Loucy (cell line): ENCODE results near the gene CD300LD.

ENCODE experiments used
- H2AFZ ChIP-seq: fragments of 200-600 bp; sonication (generic); 2 replicates; pipeline ENCODE4 v1.6.0; 2016; ENCODE audit warnings: antibody characterized with exemption, mild to moderate bottlenecking, low read length, moderate library complexity
- H3F3A ChIP-seq: fragments of 200-600 bp; 2 replicates; pipeline ENCODE4 v1.6.0; 2016; ENCODE audit warnings: antibody characterized with exemption, low read depth, mild to moderate bottlenecking
- H3K27me3 ChIP-seq: fragments of 200-600 bp; sonication (generic); 2 replicates; pipeline ENCODE4 v1.6.1; 2014; ENCODE audit warnings: low read length, mild to moderate bottlenecking; ENCODE audit not compliant: insufficient read depth, poor library complexity, severe bottlenecking
- H3K36me3 ChIP-seq: fragments of 200-600 bp; sonication (generic); 2 replicates; pipeline ENCODE4 v1.6.1; 2016; ENCODE audit warnings: low read length; ENCODE audit not compliant: insufficient read depth
- H3K4me1 ChIP-seq: fragments of 200-600 bp; sonication (generic); 2 replicates; pipeline ENCODE4 v1.5.1; 2014; ENCODE audit warnings: low read length, mild to moderate bottlenecking; ENCODE audit not compliant: insufficient read depth, poor library complexity, severe bottlenecking
- H3K4me2 ChIP-seq: fragments of 200-600 bp; sonication (generic); 2 replicates; pipeline ENCODE4 v1.6.0; 2014; ENCODE audit warnings: antibody characterized with exemption, low read length, low read depth, mild to moderate bottlenecking; ENCODE audit not compliant: poor library complexity, severe bottlenecking
- H3K4me3 ChIP-seq: fragments of 200-600 bp; sonication (generic); 2 replicates; pipeline ENCODE4 v1.5.1; 2014; ENCODE audit warnings: low read length, mild to moderate bottlenecking, mixed read lengths; ENCODE audit not compliant: poor library complexity, severe bottlenecking
- H3K79me2 ChIP-seq: fragments of 200-600 bp; sonication (generic); 2 replicates; pipeline ENCODE4 v1.6.1; 2014; ENCODE audit warnings: low read length; ENCODE audit not compliant: insufficient read depth
- H3K9ac ChIP-seq: fragments of 200-600 bp; sonication (generic); 2 replicates; pipeline ENCODE4 v1.6.0; 2014; ENCODE audit warnings: mild to moderate bottlenecking, low read depth, low read length, moderate library complexity; ENCODE audit not compliant: poor library complexity, severe bottlenecking
- H3K9me2 ChIP-seq: fragments of 200-600 bp; sonication (generic); replicated peaks from 2 replicates; pipeline ENCODE4 v1.6.1; 2016; ENCODE audit warnings: low read depth, low read length, mixed read lengths
- H3K9me3 ChIP-seq: fragments of 200-600 bp; sonication (generic); 2 replicates; pipeline ENCODE4 v1.6.1; 2014; ENCODE audit warnings: mild to moderate bottlenecking, antibody characterized with exemption, low read length, low read depth; ENCODE audit not compliant: insufficient read depth
- H4K20me1 ChIP-seq: fragments of 200-600 bp; sonication (generic); 2 replicates; pipeline ENCODE4 v1.6.0; 2014; ENCODE audit warnings: antibody characterized with exemption, low read length, mild to moderate bottlenecking; ENCODE audit not compliant: insufficient read depth, poor library complexity, severe bottlenecking
- EZH2phosphoT487 ChIP-seq: fragments of 200-600 bp; IDR thresholded peaks from 2 replicates; pipeline ENCODE4 v1.6.1; 2018; ENCODE audit warnings: antibody characterized with exemption, mild to moderate bottlenecking, moderate library complexity, borderline replicate concordance
- TF ChIP-seq, protein P1 (sequence below): fragments of 200-600 bp; sonication (generic); conservative IDR thresholded peaks from 2 replicates; pipeline ENCODE4 v1.5.1; 2014; ENCODE audit warnings: mild to moderate bottlenecking, antibody characterized with exemption, low read length

The CD300LD gene

DNA sequence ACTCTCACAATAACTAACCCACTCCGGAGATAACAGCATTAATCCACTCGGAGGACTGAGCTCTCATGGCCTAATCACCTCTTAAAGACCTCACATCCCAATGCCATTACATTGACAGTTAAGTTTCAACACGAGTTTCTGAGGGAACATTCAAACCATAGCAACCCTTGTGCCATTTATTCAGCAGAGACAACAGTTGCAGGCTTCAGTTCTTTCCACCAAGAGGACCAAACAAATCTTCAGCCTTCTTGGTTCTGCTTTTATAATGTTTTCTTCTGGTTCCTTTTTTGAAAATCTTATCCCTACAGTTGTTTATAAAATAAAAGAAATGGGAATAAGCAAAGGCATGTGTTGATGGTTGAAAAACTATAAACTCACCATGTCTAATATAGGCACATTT lies 33.6 kb upstream of the CD300LD start:
- H3K4me1 ChIP-seq: no peaks in the 10 kb centered on the region
- no peaks in the 10 kb centered on the region for H4K20me1 ChIP-seq
- H3K4me3 ChIP-seq: no peak overlapping the region
- H3K9ac ChIP-seq: no peak overlapping the region
- H3K4me2 ChIP-seq: no peak overlapping the region
- H3K9me2 ChIP-seq: no peaks in the 10 kb centered on the region
- H3K79me2 ChIP-seq: no peaks in the 10 kb centered on the region
- no peaks in the 10 kb centered on the region for H3K9me3 ChIP-seq
- H3K36me3 ChIP-seq: no peaks in the 10 kb centered on the region
- H2AFZ ChIP-seq: no peak overlapping the region
- no peaks in the 10 kb centered on the region for H3K27me3 ChIP-seq
- H3F3A ChIP-seq: no peaks in the 10 kb centered on the region
- TF ChIP-seq, protein P1, sequence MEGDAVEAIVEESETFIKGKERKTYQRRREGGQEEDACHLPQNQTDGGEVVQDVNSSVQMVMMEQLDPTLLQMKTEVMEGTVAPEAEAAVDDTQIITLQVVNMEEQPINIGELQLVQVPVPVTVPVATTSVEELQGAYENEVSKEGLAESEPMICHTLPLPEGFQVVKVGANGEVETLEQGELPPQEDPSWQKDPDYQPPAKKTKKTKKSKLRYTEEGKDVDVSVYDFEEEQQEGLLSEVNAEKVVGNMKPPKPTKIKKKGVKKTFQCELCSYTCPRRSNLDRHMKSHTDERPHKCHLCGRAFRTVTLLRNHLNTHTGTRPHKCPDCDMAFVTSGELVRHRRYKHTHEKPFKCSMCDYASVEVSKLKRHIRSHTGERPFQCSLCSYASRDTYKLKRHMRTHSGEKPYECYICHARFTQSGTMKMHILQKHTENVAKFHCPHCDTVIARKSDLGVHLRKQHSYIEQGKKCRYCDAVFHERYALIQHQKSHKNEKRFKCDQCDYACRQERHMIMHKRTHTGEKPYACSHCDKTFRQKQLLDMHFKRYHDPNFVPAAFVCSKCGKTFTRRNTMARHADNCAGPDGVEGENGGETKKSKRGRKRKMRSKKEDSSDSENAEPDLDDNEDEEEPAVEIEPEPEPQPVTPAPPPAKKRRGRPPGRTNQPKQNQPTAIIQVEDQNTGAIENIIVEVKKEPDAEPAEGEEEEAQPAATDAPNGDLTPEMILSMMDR: no peak
- TF ChIP-seq EZH2phosphoT487: no peak

DNA sequence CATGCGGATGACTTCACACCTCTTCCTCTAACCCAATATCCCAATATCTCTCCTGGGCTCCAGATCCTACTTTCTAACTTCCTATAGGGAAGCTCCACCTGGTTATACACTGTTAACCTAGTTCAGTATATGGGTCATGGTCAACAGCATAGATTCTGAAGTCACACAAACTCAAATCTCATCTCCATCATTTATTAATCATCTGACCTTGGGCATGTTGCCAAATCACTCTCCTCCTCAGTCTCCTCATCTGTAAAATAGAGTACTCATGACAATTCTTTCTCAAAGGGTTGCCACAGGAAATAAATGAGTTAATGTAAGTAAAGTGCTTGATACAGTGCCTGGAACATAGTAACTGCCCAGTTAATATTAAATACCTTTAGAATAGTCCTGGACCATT lies 32.0 kb upstream of the CD300LD start:
- Histone ChIP-seq H3K9me2 (no peaks in the 10 kb centered on the region), H3K4me2 (no peak overlapping the region), H3K9me3 (no peaks in the 10 kb centered on the region), H2AFZ (no peak overlapping the region), H3K79me2 (no peaks in the 10 kb centered on the region), H3K4me3 (no peak overlapping the region), H4K20me1 (no peaks in the 10 kb centered on the region), H3K27me3 (no peaks in the 10 kb centered on the region), H3K4me1 (no peaks in the 10 kb centered on the region), H3K36me3 (no peaks in the 10 kb centered on the region), H3F3A (no peaks in the 10 kb centered on the region), H3K9ac (no peak overlapping the region)
- TF ChIP-seq, protein P1: no peak
- TF ChIP-seq EZH2phosphoT487: no peak

DNA sequence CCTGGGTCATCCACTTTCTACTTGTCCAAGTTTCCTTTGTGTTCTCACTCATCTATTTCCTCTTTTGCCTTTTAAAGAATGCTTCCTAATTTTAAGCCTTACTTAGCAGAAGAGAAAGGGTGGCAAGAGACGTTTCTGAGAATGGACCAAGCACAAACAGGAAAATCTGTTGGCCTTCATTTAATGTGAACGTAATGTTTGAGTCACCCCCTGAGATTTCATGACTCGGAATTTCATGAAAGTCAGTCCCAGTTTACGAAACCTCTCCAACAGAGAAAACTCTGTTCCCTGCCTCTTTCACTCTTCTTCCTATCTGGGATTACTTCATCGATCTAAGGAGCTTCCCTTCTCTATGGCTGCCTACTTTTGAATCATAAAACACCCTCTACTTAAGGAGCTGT lies 31.6 kb upstream of the CD300LD start, which contains the start of gene CD300E:
TSS of gene CD300E (minus strand) at position 46 of the 401 bp plus-strand sequence. CDS start 117 bp downstream, outside the sequence.
- Histone ChIP-seq H2AFZ (no peak within 1 kb of the TSS), H3K9me2 (no peaks in the 10 kb centered on the region), H3K4me1 (no peaks in the 10 kb centered on the region), H3K9ac (no peak within 1 kb of the TSS), H3K4me3 (no peak within 1 kb of the TSS), H3K79me2 (no peaks in the 10 kb centered on the region), H3F3A (no peaks in the 10 kb centered on the region), H3K36me3 (no peaks in the 10 kb centered on the region), H3K9me3 (no peaks in the 10 kb centered on the region), H3K27me3 (no peaks in the 10 kb centered on the region), H3K4me2 (no peak within 1 kb of the TSS), H4K20me1 (no peaks in the 10 kb centered on the region)
- TF ChIP-seq, protein P1: no peak
- TF ChIP-seq EZH2phosphoT487: no peak
